SK-N-SH treated with all-trans-retinoic acid at 6 μM for 48 hours (cell line): ENCODE results near the gene PLBD2.

Experiments used
- ATAC-seq: fragments of 200-7000 bp; cut with Tn5 transposase; 3 replicates; pipeline ENCODE4 v1.9.1; 2020; ENCODE audit warnings: mild to moderate bottlenecking, moderate library complexity
- ARNTL ChIP-seq: fragments of 450-650 bp; formaldehyde crosslinking; IDR thresholded peaks from 2 replicates; pipeline ENCODE4 v1.5.0; 2020; ENCODE audit warnings: low read depth, mild to moderate bottlenecking, moderate library complexity, borderline replicate concordance
- CSRNP3 ChIP-seq: fragments of 250-450 bp; sonication (Bioruptor Pico); IDR thresholded peaks from 2 replicates; pipeline ENCODE4 v1.5.1; 2021; ENCODE audit warnings: mild to moderate bottlenecking, moderate library complexity
- ESRRG ChIP-seq: fragments of 250-450 bp; sonication (Bioruptor Pico); IDR thresholded peaks from 2 replicates; pipeline ENCODE4 v1.6.1; 2021; ENCODE audit warnings: mild to moderate bottlenecking
- GLIS3 ChIP-seq: fragments of 250-450 bp; sonication (Bioruptor Pico); IDR thresholded peaks from 2 replicates; pipeline ENCODE4 v1.5.0; 2020; ENCODE audit warnings: mild to moderate bottlenecking, moderate library complexity
- OSR1 ChIP-seq: fragments of 250-450 bp; sonication (Bioruptor Pico); IDR thresholded peaks from 2 replicates; pipeline ENCODE4 v1.8.0; 2022; ENCODE audit warnings: moderate library complexity, mild to moderate bottlenecking, inconsistent platforms
- PPARA ChIP-seq: fragments of 250-450 bp; sonication (Bioruptor Pico); IDR thresholded peaks from 2 replicates; pipeline ENCODE4 v1.5.0; 2020; ENCODE audit warnings: mild to moderate bottlenecking, borderline replicate concordance
- RARB ChIP-seq: fragments of 250-450 bp; sonication (Bioruptor Pico); IDR thresholded peaks from 2 replicates; pipeline ENCODE4 v1.8.0; 2021; ENCODE audit warnings: mild to moderate bottlenecking, moderate library complexity
- SNAI2 ChIP-seq: fragments of 250-450 bp; sonication (Bioruptor Pico); IDR thresholded peaks from 2 replicates; pipeline ENCODE4 v1.5.0; 2020; ENCODE audit warnings: mild to moderate bottlenecking, moderate library complexity
- TCF4 ChIP-seq: fragments of 250-450 bp; sonication (Bioruptor Pico); IDR thresholded peaks from 2 replicates; pipeline ENCODE4 v1.8.0; 2021; ENCODE audit warnings: mild to moderate bottlenecking, moderate library complexity, borderline replicate concordance
- ZC3H10 ChIP-seq: fragments of 250-450 bp; sonication (Bioruptor Pico); IDR thresholded peaks from 2 replicates; pipeline ENCODE4 v1.5.1; 2021; ENCODE audit warnings: mild to moderate bottlenecking, moderate library complexity
- ZFP30 ChIP-seq: fragments of 450-650 bp; formaldehyde crosslinking; IDR thresholded peaks from 2 replicates; pipeline ENCODE4 v1.5.0; 2022; ENCODE audit warnings: mild to moderate bottlenecking, moderate library complexity
- ZNF565 ChIP-seq: fragments of 450-650 bp; formaldehyde crosslinking; conservative IDR thresholded peaks from 2 replicates; pipeline ENCODE4 v1.5.0; 2020; ENCODE audit warnings: low read depth, mild to moderate bottlenecking, moderate library complexity
- ZNF70 ChIP-seq: fragments of 450-650 bp; formaldehyde crosslinking; IDR thresholded peaks from 2 replicates; pipeline ENCODE4 v1.5.0; 2020; ENCODE audit warnings: mild to moderate bottlenecking, moderate library complexity
- ZNF8 ChIP-seq: fragments of 450-650 bp; formaldehyde crosslinking; IDR thresholded peaks from 2 replicates; pipeline ENCODE4 v1.5.0; 2020; ENCODE audit warnings: mild to moderate bottlenecking, moderate library complexity
- TF ChIP-seq, protein P1 (sequence below): fragments of 250-450 bp; sonication (Bioruptor Pico); IDR thresholded peaks from 2 replicates; pipeline ENCODE4 v1.5.1; 2020; ENCODE audit warnings: low read depth, mild to moderate bottlenecking, moderate library complexity
- TF ChIP-seq, protein P2 (sequence below): fragments of 250-450 bp; sonication (Bioruptor Pico); IDR thresholded peaks from 2 replicates; pipeline ENCODE4 v1.8.0; 2020; ENCODE audit warnings: mild to moderate bottlenecking, moderate library complexity, borderline replicate concordance
- TF ChIP-seq, protein P3 (sequence below): fragments of 250-450 bp; sonication (Bioruptor Pico); IDR thresholded peaks from 2 replicates; pipeline ENCODE4 v1.5.0; 2020; ENCODE audit warnings: mild to moderate bottlenecking, moderate library complexity
- TF ChIP-seq, protein P4 (sequence below): fragments of 250-450 bp; sonication (Bioruptor Pico); IDR thresholded peaks from 2 replicates; pipeline ENCODE4 v1.8.0; 2021; ENCODE audit warnings: low read depth, mild to moderate bottlenecking, moderate library complexity, borderline replicate concordance

Gene PLBD2

DNA sequence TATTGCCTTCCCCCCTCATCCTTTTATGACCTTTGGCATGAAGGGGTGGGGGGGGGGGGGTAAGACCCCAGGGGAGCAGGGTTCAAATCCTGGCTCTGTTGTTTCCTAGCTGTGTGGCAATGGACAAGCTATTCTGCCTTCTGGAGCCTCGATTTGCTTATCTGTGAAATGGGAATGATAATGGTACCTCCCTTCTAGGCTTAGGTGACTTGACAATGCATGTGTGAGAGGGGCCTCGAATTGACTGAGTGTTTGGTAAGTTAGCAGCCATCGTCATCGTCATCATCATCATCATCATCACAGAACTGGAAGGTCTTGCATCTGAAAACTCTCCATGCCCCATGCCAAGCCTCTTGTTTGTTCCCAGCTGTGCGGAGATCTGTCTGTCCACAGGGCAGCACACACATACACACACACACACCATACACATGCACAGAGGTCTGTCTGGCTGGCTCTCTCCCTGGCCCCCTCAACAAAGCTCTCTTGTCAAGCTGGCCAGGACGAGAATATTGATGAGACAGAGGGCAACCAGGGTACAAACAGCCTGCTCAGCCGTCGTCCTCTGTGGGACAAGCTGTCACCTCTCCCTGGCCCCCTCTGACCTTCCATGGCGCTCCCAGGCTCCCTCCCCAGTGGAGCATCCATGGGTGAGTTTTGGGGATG, 51.2 kb downstream of the PLBD2 start:
- ATAC-seq = no peak
- TF ChIP-seq CSRNP3 (CRISPR knock-in tag) = no peak
- no peak for TF ChIP-seq SNAI2 (CRISPR knock-in tag)
- TF ChIP-seq, protein P1, sequence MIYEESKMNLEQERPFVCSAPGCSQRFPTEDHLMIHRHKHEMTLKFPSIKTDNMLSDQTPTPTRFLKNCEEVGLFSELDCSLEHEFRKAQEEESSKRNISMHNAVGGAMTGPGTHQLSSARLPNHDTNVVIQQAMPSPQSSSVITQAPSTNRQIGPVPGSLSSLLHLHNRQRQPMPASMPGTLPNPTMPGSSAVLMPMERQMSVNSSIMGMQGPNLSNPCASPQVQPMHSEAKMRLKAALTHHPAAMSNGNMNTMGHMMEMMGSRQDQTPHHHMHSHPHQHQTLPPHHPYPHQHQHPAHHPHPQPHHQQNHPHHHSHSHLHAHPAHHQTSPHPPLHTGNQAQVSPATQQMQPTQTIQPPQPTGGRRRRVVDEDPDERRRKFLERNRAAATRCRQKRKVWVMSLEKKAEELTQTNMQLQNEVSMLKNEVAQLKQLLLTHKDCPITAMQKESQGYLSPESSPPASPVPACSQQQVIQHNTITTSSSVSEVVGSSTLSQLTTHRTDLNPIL (CRISPR knock-in tag) = no peak
- TF ChIP-seq TCF4 (CRISPR knock-in tag) = no peak
- TF ChIP-seq GLIS3 (CRISPR knock-in tag) = no peak
- no peak for TF ChIP-seq ZNF565 (CRISPR knock-in tag)
- no peak for TF ChIP-seq PPARA
- TF ChIP-seq ESRRG = no peak
- no peak for TF ChIP-seq RARB (CRISPR knock-in tag)
- no peak for TF ChIP-seq ZC3H10 (CRISPR knock-in tag)
- TF ChIP-seq OSR1 (CRISPR knock-in tag) = no peak
- TF ChIP-seq, protein P2, sequence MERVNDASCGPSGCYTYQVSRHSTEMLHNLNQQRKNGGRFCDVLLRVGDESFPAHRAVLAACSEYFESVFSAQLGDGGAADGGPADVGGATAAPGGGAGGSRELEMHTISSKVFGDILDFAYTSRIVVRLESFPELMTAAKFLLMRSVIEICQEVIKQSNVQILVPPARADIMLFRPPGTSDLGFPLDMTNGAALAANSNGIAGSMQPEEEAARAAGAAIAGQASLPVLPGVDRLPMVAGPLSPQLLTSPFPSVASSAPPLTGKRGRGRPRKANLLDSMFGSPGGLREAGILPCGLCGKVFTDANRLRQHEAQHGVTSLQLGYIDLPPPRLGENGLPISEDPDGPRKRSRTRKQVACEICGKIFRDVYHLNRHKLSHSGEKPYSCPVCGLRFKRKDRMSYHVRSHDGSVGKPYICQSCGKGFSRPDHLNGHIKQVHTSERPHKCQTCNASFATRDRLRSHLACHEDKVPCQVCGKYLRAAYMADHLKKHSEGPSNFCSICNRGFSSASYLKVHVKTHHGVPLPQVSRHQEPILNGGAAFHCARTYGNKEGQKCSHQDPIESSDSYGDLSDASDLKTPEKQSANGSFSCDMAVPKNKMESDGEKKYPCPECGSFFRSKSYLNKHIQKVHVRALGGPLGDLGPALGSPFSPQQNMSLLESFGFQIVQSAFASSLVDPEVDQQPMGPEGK (CRISPR knock-in tag) = no peak
- no peak for TF ChIP-seq ZNF70
- no peak for TF ChIP-seq ZFP30 (CRISPR knock-in tag)
- TF ChIP-seq, protein P3, sequence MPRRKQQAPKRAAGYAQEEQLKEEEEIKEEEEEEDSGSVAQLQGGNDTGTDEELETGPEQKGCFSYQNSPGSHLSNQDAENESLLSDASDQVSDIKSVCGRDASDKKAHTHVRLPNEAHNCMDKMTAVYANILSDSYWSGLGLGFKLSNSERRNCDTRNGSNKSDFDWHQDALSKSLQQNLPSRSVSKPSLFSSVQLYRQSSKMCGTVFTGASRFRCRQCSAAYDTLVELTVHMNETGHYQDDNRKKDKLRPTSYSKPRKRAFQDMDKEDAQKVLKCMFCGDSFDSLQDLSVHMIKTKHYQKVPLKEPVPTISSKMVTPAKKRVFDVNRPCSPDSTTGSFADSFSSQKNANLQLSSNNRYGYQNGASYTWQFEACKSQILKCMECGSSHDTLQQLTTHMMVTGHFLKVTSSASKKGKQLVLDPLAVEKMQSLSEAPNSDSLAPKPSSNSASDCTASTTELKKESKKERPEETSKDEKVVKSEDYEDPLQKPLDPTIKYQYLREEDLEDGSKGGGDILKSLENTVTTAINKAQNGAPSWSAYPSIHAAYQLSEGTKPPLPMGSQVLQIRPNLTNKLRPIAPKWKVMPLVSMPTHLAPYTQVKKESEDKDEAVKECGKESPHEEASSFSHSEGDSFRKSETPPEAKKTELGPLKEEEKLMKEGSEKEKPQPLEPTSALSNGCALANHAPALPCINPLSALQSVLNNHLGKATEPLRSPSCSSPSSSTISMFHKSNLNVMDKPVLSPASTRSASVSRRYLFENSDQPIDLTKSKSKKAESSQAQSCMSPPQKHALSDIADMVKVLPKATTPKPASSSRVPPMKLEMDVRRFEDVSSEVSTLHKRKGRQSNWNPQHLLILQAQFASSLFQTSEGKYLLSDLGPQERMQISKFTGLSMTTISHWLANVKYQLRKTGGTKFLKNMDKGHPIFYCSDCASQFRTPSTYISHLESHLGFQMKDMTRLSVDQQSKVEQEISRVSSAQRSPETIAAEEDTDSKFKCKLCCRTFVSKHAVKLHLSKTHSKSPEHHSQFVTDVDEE (CRISPR knock-in tag) = no peak
- TF ChIP-seq ZNF8 = no peak
- TF ChIP-seq, protein P4, sequence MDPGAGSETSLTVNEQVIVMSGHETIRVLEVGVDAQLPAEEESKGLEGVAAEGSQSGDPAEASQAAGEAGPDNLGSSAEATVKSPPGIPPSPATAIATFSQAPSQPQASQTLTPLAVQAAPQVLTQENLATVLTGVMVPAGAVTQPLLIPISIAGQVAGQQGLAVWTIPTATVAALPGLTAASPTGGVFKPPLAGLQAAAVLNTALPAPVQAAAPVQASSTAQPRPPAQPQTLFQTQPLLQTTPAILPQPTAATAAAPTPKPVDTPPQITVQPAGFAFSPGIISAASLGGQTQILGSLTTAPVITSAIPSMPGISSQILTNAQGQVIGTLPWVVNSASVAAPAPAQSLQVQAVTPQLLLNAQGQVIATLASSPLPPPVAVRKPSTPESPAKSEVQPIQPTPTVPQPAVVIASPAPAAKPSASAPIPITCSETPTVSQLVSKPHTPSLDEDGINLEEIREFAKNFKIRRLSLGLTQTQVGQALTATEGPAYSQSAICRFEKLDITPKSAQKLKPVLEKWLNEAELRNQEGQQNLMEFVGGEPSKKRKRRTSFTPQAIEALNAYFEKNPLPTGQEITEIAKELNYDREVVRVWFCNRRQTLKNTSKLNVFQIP = no peak
- TF ChIP-seq ARNTL (CRISPR knock-in tag) = no peak

DNA sequence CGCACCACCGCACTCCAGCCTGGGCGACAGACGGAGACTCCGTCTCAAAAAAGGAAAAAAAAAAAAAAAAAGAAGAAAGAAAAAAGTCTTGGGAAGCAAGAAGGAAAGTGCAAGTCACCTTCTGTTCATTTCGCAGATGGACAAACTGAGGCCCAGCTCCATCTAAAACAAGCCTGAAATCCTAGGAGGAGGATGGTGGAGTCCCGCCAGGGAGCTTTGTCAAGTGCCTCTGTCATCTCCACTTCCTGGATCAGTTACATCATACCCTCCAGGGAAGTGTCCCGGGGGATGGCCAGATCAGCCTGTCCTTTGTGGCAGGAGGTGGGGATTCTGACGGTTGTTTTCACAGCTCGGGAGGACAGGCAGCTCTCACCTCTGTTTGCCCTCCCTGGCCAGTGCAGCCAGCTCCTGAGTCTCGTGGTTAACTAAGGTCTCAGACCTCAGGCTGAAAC, 55.1 kb downstream of the PLBD2 start:
- TF ChIP-seq RARB (CRISPR knock-in tag) = no peak
- TF ChIP-seq, protein P4 = no peak
- no peak for TF ChIP-seq PPARA
- TF ChIP-seq, protein P2 (CRISPR knock-in tag) = no peak
- no peak for TF ChIP-seq ESRRG
- TF ChIP-seq ZNF8 = no peak
- TF ChIP-seq, protein P3 (CRISPR knock-in tag) = no peak
- TF ChIP-seq ZC3H10 (CRISPR knock-in tag) = no peak
- TF ChIP-seq, all 23 proteins: peak for 0
- no peak for ATAC-seq
